ENCODE measurements around the gene RPS25.
A peak's percentile ranks its signal among the peaks of the same experiment; 100 is the strongest.
"Not testable (repeated sequence)": the region's sequence is repeated elsewhere in the genome, so short reads cannot be mapped to it uniquely, and the experiment has no call there.

Gene RPS25

DNA sequence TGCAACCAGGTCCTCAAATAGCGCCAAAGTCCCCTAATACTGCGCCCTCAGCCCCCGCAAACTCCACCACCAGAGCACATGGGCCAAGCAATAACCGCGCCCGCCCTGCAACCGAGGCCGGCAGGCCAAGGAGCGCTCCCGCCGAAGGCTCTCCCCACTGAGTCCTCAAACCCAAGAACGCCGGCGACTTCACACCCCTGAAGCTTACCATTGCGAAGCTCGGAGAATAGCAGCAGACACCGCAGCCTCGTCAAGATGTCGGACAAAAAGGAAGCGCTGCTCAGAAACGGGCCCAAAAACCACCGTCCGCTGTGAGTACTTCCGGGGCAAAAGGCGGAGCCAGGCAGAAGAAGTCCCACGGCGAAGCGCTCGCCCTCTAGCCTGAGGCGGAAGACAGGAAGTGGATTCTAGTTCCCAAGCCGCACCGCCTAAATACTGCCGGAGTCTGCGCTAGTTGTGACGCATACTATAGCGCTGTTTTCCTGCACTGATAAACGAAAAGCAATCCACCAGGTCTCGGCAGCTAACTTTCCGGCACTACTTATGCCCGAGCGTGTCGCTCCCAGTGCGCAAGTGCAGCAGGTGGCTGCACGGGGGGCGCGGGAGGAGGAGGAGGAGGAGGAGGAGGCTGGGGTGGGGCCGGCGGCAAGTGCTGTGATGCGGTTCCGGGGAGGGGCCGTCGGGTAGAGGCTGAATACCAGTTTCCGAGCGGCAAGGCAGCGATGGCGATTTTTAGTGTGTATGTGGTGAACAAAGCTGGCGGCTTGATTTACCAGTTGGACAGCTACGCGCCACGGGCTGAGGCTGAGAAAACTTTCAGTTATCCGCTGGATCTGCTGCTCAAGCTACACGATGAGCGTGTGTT, at the start of gene RPS25, which contains the start of gene TRAPPC4:
Gene RPS25 (minus strand): TSS at position 270 of the 865 bp plus-strand sequence. CDS start 59 bp downstream, at position 211.
Gene TRAPPC4 (plus strand): TSS at position 693 of the 865 bp plus-strand sequence. CDS start 30 bp downstream, at position 723.
- peak; percentile 78 for DNase-seq (ENCODE audit: low read depth)
- peak within 1 kb of the TSS; percentile 94 for H3K4me3 ChIP-seq (ENCODE audit: low read depth, low read length)

DNA sequence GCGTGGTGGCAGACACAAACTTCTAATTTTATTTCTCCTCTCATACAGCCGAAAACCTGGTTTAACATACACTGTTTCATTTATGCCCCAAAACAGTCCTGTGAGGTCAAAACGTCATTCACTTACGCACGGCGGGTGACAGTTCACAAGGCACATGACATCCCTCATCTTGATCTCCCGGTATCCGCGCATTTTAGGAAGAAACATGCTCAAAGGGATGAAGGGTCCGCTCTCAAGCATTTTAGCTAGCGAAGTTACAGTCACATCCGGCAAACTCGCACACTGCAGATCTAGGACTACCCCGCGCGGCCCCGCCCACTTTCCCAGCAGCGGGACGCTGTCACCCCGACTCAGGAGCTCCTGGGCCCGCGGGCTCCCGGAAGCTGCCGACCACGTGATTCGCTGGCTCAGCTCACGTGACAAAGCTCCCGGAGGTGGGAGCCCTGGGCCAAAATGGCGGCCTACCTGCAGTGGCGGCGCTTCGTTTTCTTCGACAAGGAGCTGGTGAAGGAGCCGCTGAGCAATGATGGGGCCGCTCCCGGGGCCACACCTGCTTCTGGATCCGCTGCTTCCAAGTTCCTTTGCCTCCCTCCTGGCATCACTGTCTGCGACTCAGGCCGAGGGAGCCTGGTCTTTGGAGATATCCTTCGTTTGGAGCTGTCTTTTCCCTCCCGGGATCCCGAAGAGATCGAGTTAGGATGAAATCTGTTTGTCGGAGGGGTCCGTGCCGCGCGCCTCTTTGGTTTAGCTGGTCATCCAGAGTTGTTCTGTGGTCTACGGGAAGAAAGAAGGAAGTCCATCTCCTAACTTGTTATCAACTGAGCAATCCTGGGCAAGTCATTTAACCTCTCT, 49.5 kb upstream of the RPS25 start, which contains the start of gene VPS11:
Gene VPS11 (plus strand): TSS at position 448 of the 852 bp plus-strand sequence. CDS start 6 bp downstream, at position 454.
- peak within 1 kb of the TSS; percentile 83 for H3K4me3 ChIP-seq (ENCODE audit: low read depth, low read length)
- DNase-seq (ENCODE audit: low read depth), result peak; percentile 78

DNA sequence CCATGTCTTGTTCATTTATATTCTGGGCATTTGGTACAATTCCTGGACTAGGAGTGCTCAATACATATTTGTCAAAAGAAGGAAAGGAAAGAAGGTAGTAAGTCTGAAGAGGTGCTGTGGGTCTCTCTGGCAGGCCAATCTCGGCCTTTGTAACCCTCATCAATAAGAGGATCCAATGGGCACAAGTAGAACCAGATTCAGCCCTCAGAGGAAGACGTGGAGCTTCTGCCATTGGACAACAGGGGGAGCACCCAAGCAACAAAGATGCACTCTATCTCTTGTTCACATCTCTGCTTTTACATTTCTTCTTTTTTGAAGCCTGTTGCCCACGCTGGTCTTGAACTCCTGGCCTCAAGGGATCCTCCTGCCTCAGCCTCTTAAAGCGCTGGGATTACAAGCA, 47.2 kb upstream of the RPS25 start:
- no peak for DNase-seq (ENCODE audit: low read depth)
- no peak overlapping the region for H3K4me3 ChIP-seq (ENCODE audit: low read depth, low read length)

DNA sequence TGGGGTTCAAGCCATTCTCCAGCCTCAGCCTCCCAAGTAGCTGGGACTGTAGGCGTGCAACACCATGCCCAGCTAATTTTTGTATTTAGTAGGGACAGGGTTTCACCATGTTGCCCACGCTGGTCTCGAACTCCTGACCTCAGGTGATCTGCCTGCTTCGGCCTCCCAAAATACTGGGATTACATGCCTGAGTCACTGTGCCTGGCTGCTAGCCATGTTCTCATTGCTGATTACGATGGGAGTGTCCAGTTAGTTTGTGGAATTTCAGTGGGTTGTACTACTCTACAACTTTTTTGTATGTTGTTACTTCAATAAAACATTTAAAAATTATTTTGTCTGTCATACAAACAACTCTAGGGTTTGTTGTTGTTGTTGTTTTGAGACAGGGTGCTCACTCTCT, 44.6 kb upstream of the RPS25 start:
- H3K4me3 ChIP-seq (ENCODE audit: low read depth, low read length), result no peak overlapping the region
- no peak for DNase-seq (ENCODE audit: low read depth)

DNA sequence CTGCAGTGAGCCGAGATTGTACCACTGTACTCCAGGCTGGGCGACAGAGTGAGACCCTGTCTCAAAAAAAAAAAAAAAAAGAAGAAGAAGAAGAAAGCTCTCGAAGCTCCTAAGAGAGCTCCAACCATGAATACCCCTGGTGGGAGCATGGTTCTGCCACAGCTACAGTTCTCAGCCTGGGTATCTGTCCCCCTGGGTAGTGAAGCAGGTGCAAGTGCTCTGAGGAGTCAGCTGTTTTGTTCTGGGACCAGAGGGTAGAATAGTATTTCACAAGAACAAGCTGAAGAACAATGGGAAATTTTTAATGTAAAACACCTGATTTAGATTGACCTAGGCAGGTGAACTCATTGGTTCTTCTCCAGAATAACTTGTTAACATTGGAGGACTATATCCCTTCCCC, 43.1 kb upstream of the RPS25 start:
- DNase-seq (ENCODE audit: low read depth), result no peak
- H3K4me3 ChIP-seq (ENCODE audit: low read depth, low read length), result no peak overlapping the region

DNA sequence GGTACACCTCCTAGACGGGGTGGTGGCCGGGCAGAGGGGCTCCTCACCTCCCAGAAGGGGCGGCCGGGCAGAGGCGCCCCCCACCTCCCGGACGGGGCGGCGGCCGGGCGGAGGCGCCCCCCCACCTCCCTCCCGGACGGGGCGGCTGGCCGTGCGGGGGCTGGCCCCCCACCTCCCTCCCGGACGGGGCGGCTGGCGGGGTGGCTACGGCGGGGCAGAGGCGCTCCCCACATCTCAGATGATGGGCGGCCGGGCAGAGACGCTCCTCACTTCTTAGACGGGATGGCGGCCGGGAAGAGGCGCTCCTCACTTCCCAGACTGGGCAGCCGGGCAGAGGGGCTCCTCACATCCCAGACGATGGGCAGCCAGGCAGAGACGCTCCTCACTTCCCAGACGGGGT, 41.0 kb upstream of the RPS25 start:
- H3K4me3 ChIP-seq (ENCODE audit: low read depth, low read length); DNase-seq (ENCODE audit: low read depth): not testable (repeated sequence)

DNA sequence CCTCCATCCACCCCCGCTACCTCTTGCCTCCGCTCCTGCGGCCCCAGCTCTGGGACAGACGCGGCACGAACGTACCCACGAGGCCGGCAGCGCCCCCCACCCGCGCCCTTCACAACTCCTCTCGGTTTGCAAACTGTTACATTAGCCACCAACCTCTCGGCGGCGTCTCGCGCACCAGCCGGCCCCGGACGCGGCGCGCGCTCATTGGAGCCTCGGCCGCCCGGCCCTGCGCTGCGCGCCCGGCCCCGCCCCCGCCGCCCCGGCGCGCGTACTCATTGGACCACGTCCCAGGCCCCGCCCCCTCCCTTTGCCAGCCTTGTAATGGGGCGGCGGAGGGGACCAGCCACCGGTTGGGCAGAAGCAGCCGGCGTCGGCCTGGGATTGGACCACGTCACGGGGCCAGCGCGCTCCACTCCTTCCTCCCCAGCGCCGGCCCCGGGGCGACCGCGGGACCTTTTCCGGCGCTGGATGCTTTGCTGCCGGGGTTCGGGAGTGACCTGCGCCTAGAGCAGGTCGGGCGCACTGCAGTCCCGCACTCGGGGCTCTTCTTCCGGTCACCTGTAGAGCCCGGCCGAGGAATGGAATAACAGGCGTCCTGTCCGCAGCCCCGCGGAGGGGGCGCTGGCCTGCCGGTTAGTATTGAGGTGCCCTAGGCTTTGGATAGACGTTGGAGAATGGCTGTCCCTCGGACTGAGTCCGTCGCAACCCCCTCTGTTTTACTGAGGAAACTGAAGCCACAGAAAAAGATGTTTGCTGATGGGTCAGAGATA, 39.0 kb upstream of the RPS25 start, which contains the start of gene HYOU1:
Gene HYOU1 (minus strand): TSS at position 206 of the 770 bp plus-strand sequence. CDS start 1,045 bp downstream, outside the sequence.
- peak; percentile 84 for DNase-seq (ENCODE audit: low read depth)

DNA sequence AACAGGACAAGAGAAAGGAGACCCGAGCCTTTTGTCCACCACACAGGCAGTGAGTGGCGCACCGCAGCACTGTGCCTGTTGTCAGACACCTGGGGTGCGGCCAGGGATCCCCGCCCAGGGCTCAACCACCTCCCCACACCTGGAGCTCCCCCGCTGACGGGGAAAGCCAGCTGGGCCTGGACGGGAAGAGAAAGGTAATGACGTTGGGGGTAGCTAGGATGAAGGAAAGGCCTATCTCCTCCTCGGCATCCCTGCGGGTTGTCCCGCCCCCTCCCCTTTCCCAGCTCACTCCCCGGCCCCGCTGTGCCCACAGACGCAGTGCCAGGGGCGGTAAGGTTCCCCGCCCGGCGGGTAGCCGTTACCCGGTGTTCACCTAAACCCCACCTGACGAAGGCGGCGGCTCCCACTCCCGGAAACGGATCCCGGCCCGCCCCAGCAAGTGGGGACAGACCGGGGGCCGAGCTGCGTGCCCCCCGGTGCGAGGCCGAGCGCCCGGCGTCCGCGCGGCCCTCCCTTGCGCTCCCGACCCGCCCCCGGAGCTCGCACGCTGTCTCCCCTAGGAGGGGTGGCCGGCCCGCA, 38.4 kb upstream of the RPS25 start:
- peak overlapping the region; percentile 87 for H3K4me3 ChIP-seq (ENCODE audit: low read depth, low read length)
- no peak for DNase-seq (ENCODE audit: low read depth)

More for the DNA sequence above, 39.0 kb upstream of the RPS25 start, which contains the start of gene HYOU1:
- H3K4me3 ChIP-seq (ENCODE audit: low read depth, low read length), result peak within 1 kb of the TSS; percentile 87

DNA sequence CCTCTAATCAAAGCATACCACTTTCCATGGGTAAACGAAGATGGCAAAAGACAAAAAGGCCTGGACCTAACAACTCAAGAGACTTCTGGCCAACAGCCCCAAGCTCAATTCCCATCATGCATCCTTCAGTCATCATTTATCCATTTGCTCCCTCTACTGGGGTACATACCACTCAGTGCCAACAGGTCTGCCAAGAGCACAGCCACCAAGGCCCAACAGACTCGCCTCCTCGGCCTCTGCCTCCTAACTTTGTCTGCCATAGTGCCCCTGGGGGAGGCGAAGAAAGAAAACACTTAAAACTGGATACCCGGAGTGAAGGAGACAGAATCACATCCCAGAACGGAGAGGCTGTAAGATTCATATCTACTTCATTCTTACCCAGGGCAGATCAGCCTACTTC, 37.8 kb upstream of the RPS25 start:
- no peak for DNase-seq (ENCODE audit: low read depth)
- peak overlapping the region; percentile 87 for H3K4me3 ChIP-seq (ENCODE audit: low read depth, low read length)

DNA sequence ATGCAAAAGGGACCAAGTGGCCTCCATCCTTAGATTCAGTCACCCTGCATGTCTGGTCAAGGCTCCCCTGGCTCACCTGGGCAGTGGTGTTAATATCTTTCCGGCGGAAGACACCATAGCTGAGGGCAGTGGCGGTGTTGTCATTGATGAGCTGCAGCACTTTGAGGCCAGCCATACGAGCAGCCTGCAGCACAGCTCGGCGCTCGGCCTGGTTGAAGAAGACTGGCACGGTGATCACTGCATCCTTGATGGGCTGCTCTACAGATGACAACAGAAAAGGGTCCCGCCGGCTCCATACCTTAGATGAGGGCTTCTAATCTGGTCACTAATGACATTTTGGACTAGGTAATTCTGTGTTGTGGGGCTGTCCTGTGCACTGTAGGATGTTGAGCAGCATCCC, 36.3 kb upstream of the RPS25 start:
- no peak overlapping the region for H3K4me3 ChIP-seq (ENCODE audit: low read depth, low read length)
- no peak for DNase-seq (ENCODE audit: low read depth)

DNA sequence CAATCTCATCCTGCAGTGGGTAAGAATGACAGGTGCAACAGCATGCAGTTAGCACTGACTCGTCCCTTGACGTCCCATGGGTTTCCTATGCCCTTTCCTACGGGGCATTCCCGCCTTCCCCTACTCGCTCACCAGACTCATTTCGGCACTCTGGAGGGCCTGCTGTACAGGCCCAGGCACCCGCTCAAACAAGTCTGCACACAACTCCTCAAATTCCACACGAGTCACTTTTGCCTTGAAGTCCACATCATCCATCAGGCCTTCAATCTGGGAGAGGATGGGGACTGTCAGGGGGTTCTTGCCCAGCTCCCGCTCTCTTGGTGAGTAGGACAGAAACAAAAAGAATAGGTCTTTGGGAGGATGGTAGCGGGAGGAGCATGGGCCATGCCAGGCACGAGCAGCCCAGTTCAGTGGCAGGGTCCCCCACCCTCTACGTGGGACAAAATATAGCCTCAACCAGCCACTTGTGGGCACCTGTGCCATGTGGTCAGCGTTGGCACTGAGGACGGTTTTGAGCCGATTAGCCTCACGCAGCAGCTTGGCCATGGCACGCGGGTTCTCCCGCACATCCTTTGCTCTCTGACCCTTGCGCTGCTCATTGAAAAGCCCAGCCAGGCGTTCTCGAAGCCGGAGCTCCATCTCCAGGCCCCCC, 34.1 kb upstream of the RPS25 start:
- DNase-seq (ENCODE audit: low read depth), result no peak
- H3K4me3 ChIP-seq (ENCODE audit: low read depth, low read length), result no peak overlapping the region

DNA sequence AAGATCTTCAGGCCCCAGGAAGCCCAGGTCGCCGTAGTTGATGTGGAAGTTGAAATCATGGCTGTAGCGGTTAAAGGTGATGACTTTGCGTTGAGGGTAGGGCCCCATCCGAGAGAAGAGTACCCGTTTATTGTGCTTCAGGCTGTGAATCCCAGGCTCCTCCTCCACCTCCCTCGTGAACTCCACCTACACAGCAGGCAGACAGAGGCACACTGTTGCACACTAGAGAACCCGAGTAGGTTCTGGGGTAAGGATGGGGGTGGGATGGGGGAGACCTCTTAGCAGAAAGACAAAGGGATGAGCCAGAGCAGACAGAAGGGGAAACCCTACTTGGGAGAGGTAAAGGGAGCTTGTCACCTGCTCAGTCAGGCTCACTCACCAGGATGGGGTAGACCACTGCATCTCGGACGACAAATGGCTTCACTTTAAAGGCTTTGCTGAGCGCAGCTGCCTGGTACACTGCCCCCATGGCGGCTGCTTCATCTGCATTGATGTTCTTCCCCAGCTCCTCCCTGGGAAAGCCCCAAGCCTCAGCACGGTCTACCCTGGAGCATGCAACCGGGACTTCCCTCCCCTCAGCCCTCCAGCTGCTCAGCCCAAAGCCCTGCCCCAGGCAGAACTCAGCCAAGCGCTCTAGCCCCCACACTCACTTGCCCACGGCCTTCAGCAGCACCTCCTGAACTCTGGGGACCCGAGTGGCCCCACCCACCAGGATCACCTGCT, 33.5 kb upstream of the RPS25 start:
- no peak overlapping the region for H3K4me3 ChIP-seq (ENCODE audit: low read depth, low read length)
- no peak for DNase-seq (ENCODE audit: low read depth)

DNA sequence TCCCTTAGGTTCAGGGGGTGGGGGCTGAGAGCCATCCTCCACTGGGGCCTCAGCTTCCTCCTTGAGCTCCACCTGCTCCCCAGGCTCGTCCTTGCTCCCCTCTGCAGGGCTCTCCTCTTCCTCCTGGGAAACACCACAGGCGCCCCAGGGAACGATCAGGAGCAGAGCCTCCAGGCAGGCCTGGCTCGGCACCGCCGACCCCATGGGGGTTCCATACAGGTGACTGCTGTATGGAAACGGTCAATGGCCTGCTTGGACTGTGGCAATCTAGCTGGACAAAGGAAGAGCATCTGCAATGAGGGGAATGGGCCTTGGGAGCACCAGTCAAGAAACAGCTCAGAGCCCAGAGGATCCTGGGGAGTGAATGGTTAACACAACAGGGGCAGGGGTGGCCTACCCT, 30.9 kb upstream of the RPS25 start:
- no peak for DNase-seq (ENCODE audit: low read depth)
- H3K4me3 ChIP-seq (ENCODE audit: low read depth, low read length), result no peak overlapping the region

DNA sequence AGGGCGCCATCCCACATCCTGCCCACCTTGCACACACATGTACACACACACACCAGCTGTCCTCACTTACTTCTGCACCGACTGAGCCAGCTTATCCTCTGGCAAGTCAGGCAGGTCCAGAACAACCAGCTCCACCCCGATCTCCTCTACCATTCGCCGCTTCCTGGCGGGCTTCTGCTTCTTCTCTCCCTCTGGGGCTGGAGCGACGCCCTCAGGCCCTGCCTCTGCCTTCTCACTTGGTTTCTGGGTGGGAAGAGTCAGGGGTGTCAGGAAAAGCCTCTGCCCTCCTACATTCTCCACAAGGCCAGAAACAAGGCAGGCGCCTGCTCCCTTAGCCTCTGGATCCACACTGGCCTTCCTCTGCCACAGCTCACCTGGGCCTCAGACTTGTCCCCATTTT, 30.5 kb upstream of the RPS25 start:
- no peak for DNase-seq (ENCODE audit: low read depth)
- no peak overlapping the region for H3K4me3 ChIP-seq (ENCODE audit: low read depth, low read length)

DNA sequence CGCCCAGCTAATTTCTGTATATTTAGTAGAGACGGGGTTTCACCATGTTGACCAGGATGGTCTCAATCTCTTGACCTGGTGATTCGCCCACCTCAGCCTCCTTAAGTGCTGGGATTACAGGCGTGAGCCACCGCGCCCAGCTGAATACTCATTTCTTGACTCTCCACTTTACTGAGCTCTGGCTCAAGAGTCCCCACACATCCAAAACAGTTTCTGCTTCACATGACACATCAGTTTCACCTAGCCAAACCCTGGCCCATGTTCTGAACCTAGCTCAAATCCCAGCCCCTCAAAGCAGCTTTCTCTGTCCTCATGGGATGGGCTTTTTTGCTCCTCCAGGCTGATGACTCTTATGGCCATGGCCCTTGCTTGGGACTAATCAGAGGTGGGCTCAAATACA, 29.1 kb upstream of the RPS25 start:
- DNase-seq (ENCODE audit: low read depth), result no peak
- no peak overlapping the region for H3K4me3 ChIP-seq (ENCODE audit: low read depth, low read length)

DNA sequence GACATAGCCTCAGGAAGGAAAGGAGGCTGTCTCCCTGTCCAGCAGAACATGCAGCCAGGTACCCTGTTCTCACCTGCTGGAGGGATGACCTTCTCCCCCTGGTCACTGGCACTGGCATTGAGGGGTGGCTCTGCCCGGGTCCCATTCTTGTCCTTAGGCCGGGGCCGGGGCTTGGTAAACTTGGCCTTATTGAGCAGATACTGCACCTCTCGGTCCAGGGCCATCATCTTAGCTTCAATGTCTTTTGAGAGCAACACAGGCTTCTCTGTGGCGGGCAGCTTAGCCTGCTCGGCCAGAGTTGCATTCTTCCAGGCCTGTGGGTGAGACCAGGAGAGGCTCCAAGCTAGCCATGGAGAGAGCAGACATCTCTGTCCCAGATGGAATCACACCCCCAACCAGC, 28.3 kb upstream of the RPS25 start:
- H3K4me3 ChIP-seq (ENCODE audit: low read depth, low read length), result no peak overlapping the region
- no peak for DNase-seq (ENCODE audit: low read depth)

DNA sequence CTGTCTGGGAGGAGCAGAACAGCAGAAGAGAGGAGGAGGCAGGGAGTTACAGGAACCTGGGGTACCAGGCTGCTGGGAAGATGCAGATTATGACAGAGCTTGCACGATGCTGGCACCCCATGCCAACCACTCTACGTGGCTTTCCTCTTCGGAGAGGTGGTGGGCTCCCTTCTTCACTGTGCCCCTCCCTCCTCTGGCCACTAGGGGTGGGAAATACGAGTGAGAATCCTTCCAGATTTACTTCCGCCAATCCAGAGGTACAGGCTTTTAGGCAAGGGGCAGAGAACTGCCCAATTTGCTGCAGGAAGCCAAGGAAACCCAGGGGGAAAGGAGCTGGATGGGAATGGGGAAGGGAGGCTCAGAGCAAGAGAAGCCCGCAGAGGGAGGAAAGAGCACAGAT, 26.6 kb upstream of the RPS25 start:
- H3K4me3 ChIP-seq (ENCODE audit: low read depth, low read length), result no peak overlapping the region
- no peak for DNase-seq (ENCODE audit: low read depth)

DNA sequence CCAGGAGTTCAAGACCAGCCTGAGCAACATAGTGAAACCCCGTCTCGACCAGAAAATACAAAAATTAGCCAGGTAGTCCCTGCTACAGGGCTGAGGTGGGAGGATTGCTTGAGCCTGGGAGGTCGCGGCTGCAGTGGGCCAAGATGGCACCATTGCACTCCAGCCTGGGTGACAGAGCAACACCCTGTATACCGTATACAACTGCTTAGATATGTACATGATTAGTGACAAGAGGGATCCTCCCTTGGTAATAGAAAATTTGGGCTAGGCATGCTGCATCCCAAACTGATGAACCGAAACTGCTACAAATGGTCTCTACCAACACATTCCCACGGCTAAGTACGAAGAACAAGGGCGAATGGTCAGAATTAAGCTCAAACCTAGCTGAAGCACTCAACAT, 24.8 kb upstream of the RPS25 start:
- DNase-seq (ENCODE audit: low read depth), result no peak
- no peak overlapping the region for H3K4me3 ChIP-seq (ENCODE audit: low read depth, low read length)
